Stimulated activated CD4-positive, alpha-beta T cell treated with anti-CD3 and anti-CD28 coated beads, Interleukin-1b, Interleukin-23, amount 100 ng/mL, for 48 hours (primary cell): ENCODE measurements around the gene OLFML1.
A peak's percentile ranks its signal among the peaks of the same experiment; 100 is the strongest.

Experiments used
- DNase-seq: peaks from one replicate; pipeline ENCODE4 v3.0.0-alpha.2; 2020

OLFML1 gene

GRCh38 chr11:7533199-7534041 lies 48.1 kb downstream of the OLFML1 start:
- no peak for DNase-seq

- no peak for DNase-seq
Measured at GRCh38 chr11:7534042-7534378, 48.7 kb downstream of the OLFML1 start.

- DNase-seq, result no peak
Measured at GRCh38 chr11:7536100-7536499, 50.8 kb downstream of the OLFML1 start.

GRCh38 chr11:7537265-7537664 lies 52.0 kb downstream of the OLFML1 start:
- DNase-seq, result no peak

- peak; percentile 16 for DNase-seq
Measured at GRCh38 chr11:7538031-7538430, 52.7 kb downstream of the OLFML1 start.

DNA sequence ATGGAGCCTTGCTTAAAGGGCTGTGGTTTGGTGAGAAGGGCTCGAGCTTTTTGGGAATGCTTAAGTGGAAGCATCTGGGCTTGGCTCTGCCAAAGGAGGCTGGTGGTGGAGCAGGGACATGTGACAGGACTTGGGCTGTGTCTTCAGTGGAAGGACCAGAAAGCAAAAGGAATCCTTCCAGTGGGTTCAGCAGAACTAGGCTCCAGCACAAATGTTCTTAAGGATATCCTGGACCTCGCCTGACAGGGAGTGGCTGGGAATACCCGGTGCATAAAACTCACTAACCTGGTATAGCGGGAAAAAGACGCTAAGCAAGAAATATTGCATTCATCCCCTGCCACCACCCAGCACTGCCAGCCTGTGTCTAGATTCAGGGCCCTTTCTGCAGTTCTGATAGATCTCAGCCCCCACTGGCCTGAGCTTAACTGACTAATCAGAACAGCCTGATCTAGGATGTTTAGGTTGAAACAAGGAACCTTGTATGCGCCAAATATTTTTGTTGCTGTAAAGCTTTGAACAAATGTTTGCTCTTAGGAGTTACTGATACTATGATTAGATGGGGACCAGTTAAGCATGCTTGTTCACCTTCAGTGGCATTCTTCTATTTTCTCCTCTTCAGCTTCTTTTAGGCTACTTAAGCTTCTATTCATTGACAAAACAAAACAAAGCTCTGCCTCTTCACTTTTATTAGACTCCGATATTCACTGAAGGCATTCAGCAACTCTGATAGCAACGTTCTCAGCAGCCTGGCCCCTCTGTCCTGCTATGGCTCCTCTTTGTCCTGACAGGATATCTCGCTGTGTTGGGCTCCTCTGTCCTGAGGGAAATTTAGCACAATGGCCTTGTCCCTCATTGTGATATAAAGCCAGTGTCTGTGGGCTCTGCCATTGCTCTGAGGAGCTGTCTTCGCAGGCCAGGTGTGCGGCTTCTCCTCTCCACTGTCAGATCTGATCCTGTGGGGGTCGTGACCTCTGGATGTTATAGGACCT lies 53.5 kb downstream of the OLFML1 start:
- DNase-seq, result no peak

DNA sequence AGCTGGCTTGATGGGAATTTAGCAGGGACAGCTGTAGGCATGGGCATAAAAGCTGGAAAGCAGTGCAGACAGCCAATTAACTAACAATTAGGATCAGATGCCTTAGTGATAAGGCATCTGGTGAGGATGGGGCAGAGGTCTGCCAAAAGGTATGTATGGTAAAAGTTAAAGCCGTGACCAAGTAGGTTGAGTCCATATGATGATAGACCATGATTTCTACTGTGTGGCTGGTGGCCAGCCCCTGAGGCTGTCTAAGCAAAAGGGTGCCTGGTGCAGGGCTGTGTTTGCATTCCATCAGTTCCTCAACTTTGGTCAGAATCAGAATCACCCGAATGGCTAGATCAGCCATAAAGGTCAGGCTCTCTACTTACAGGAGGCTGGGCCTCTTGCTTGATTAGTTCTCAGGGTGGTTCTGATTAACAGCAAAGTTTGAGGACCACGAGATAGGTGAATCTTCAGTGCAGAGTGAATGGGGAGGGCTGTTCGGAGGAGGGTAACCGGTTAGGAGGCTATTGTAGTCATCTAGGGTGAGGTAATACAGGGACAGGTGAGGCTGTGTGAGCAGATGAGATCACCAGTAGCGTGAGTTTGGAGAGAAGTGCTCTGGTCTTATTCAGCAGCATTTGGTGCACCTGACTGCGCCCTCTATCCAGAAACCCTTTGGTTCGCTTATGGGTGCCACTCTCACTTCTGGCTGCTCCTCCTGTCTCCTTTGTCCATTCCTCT lies 55.7 kb downstream of the OLFML1 start:
- no peak for DNase-seq

GRCh38 chr11:7543302-7543701 lies 58.0 kb downstream of the OLFML1 start:
- DNase-seq, result no peak

DNA sequence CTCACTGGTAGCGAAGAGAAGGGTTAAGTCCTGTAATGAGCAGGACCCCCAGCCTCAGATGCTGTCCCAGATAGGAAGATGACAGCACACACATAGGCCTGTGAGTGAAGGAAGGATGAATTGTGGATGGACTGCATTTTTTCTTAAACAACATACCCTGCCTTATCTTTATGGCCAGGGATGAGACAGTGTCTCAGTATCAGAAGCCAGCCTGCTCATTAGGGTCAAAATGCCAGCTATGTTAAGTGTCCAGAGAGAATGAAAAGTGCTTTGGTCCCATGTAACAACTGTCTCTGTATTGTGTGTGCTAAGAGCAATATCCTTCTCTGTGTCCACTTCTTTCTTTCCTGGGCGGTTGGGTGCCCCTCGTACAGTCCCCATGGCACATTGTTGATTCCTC lies 58.7 kb downstream of the OLFML1 start:
- no peak for DNase-seq

DNA sequence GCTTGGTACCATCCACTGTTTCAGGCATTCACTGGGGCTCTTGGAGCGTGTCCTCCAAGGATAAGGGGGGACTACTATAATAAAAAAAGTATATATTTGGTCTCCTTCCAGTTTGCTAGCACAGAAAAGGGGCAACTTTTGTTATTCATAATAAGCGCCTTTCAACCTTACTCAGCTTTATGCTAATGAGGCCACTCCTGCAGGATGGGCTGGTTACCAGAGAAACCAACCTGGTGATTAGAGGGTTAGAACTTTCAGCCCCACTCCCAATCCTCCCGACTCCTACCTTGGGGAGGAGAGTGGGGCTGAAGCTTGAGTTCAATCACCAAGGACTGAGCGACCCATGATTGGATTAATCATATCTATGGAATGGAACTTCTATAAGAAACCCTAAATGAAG lies 60.3 kb downstream of the OLFML1 start:
- DNase-seq, result no peak

DNA sequence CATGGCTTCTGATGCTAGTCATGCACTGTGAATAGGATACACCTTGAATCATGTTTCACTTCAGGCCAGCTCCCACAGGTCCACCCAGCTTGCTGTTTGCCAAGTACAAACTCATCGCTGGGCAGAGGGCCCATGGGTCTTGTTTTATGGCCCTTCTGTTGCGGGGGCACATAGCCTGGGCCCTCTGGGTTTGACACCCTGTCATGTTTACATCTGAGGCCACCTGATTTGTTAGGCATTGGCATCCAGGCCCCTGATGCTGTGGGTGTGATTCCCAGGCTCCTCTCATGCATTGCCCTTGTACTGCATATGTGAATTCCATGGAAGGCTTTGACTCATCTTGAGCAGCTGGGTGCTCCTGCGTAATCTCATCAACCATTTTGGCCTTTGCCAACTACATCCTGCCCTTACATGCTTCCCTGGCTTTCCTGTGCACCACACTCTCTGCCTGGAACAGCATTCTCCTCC lies 61.1 kb downstream of the OLFML1 start:
- no peak for DNase-seq

- DNase-seq, result no peak
Measured at GRCh38 chr11:7547687-7548086, 62.4 kb downstream of the OLFML1 start.

- DNase-seq, result peak; percentile 23
Measured at GRCh38 chr11:7548659-7549274, 63.5 kb downstream of the OLFML1 start.

DNA sequence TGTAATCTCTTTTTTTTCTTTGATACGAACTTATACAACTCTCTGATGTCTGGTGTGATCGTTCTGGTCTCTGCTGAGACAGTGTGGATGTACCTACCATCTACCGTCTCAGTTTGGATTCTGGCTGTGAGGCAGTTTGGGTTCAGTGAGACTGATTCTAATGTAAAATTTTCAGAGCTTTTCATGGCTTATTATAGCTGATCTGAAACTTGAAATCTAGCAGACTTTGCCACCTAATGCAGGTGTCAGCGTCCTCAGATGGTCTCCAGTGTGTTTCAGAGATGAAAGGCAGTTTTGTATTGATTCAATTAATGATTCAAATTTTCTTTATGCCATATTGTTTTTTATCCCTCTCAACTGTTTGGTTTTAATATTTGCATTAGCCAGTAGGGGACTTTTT lies 64.4 kb downstream of the OLFML1 start:
- no peak for DNase-seq

DNA sequence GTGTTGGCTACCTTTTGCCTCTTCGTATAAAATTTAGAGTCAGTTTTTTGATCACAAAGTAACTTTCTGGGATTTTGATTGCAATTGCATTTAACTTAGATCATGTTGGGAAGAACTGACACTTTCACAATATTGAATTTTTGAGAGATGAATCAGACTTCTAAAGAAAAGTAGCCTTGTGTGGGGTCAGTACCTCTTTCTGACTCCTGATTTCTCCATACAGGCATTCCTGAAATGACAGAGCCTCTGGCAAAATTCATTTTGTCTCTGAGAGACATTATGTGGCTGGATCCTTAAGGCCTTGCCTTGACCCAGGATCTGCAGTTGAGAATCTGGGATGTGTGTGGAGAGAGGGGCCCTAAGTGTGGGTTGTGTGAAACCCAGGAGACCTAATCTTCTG lies 66.3 kb downstream of the OLFML1 start:
- no peak for DNase-seq

DNA sequence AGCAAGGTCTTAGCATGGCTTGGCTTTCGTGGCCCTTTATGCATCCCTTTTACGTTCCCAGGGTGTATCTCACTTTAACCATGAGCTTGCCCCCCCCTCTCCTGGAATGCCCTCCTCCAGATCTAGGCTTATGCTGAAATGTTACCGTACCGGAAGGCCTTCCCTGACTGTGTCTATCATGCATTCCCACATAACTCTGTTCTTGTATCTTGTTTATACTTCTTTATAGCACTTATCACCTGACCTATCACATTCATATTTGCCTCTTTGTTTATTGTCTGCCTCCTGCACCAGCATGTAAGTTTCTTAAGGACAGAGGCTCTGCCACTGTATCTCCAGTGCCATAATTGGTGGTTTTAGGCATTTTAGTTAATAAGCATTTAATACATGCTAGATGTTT lies 67.4 kb downstream of the OLFML1 start:
- DNase-seq, result no peak

GRCh38 chr11:7555052-7555699 lies 69.9 kb downstream of the OLFML1 start:
- DNase-seq, result no peak

DNA sequence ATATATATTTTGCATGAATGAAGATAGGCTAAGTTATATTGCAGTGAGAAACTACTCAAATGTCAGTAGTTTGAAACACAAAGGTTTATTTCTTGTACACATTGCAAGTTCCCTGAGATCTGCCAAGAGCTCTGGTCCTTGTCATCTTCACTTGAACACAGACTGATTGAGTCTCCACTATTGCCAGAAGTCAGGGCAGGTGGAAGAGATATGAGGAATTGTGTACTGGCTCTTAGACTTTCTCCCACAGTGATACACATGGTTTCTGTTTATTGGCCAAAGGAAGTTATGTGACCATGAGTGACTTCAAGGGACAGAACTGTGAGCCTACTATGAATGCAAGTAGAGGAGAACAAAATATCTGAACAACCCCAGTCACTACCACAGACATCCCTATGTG lies 72.7 kb downstream of the OLFML1 start:
- DNase-seq, result no peak

DNA sequence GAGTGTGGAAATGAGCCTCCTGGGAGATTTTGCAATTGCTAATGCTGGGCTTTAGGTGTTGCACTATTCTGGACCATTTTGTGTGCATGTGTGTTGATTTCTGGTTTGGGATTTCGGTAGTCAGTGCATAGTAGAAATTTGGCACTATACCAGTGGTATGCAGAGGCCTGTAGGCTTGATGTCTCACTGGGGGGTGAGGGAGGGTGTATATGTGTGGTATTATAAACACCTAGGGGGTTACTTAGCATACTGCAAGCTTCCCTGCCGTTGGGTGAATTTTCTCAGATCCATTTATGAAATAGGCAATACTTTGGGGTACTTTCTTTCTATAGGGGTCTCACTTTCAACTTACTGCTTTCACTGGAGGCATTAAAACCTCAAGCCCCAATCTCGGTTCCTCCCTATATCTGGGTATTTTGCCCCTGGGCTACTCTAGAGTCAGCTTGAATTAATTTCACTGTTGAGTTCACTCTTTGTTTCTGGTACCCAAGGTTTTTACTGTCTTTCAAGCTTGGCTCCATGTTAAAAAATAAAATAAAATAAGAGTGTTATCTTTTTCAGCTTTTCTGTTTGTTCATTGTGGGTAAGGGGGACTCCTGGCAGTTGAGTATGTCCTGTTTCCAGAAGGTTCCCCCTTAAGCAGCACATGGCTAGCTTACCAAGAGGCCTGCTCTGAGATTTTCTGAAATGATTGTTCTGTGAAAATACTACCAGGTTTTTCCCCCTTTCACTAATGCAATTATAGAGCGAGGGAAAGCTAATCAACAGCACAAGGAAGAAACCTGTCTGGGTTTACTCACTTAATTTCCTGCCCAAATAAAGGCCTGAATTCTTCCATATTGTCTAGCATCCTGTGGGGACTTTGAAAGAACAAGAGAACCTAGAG lies 74.3 kb downstream of the OLFML1 start:
- DNase-seq, result no peak
